H1 (cell line): ENCODE data around the gene GMEB2.

Experiments
- JUND ChIP-seq: IDR thresholded peaks from 2 replicates; pipeline ENCODE4 v1.6.1; 2011; ENCODE audit warnings: mild to moderate bottlenecking, improper control_type of control experiment, low read length
- TF ChIP-seq, protein P1 (sequence below): IDR thresholded peaks from 2 replicates; pipeline ENCODE4 v1.6.1; 2011; ENCODE audit warnings: low read depth, mild to moderate bottlenecking, low read length; ENCODE audit not compliant: insufficient read depth

DNA sequence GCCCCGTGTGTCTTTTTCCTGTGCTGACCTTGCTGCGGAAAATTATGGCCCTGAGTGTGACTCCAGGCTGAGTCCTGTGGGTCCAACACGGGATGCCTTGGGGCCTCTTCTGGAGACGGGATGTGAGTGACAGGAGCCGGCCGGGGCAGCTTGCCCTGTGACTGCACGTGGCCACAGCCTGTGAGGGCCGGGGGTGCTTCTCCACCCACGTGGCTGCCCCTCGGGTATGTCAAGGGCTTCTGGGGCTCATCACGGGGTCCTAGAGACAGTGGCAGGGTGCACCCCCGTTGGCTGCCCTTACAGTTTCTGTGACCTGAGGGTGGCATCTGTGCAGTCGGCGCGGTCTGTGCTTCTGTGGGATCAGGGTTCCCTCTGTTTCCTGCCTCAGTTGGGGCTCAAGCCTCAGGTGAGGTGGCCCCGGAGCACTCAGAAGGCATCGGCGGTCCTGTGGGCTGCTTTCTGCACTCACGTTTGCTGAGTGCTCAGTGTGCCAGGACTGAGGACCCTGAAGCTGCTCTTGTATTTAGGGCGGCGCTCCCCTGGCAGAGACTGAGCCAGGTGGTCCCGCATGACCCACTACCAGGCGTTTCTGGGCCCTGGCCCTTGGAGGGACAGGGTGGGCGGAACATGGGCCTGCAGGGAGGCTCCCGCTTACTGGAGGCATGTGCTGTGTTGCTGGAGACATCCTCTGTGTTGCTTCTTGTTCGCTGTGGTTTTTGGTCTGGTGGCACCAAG is 36.6 kb upstream of the GMEB2 start:
- TF ChIP-seq JUND, result no peak
- TF ChIP-seq, protein P1, sequence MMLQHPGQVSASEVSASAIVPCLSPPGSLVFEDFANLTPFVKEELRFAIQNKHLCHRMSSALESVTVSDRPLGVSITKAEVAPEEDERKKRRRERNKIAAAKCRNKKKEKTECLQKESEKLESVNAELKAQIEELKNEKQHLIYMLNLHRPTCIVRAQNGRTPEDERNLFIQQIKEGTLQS, result no peak
